H1 (cell line): ENCODE data around the gene WASL.

Experiments used
- CBX5 ChIP-seq: fragments of 300-800, 300-1000 bp; sonication (generic); IDR thresholded peaks from 2 replicates; pipeline ENCODE4 v1.7.1; 2016; ENCODE audit warnings: antibody characterized with exemption, low read length, low read depth
- CHD2 ChIP-seq: IDR thresholded peaks from 2 replicates; pipeline ENCODE4 v1.6.1; 2012; ENCODE audit warnings: low read length, improper control_type of control experiment
- TF ChIP-seq, protein P1 (sequence below), 3 experiments: IDR thresholded peaks; 1 replicate in 2 of 3; 2 replicates in 1 of 3; pipeline versions ENCODE4 v1.5.1 to v1.6.1; 2011; ENCODE audit warnings: low read length in 3 of 3, mild to moderate bottlenecking in 3 of 3, inconsistent platforms in 2 of 3, low read depth in 1 of 3, moderate library complexity in 1 of 3; ENCODE audit not compliant: insufficient read depth in 1 of 3; ENCODE audit errors: control extremely low read depth in 1 of 3

DNA sequence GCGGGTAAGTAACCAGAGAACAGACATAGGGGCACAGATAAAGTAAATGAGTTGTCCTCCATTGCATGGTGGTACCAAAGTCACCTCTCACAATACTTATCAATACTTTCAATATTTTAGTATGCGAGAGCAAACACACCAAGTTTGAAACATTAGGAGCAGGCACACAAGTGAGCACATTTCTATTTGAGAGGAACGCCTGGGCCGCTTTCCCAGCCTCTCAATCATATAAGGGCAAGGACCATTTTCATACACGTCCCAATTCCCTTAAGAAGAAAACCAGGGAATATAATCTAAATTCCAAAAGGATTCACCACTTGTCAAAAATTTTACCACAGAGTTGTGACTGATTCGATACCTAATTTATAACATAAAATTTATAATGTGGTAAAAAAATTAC lies 85.6 kb downstream of the WASL start:
- TF ChIP-seq CBX5 (no peak), CHD2 (no peak)
- TF ChIP-seq, protein P1, sequence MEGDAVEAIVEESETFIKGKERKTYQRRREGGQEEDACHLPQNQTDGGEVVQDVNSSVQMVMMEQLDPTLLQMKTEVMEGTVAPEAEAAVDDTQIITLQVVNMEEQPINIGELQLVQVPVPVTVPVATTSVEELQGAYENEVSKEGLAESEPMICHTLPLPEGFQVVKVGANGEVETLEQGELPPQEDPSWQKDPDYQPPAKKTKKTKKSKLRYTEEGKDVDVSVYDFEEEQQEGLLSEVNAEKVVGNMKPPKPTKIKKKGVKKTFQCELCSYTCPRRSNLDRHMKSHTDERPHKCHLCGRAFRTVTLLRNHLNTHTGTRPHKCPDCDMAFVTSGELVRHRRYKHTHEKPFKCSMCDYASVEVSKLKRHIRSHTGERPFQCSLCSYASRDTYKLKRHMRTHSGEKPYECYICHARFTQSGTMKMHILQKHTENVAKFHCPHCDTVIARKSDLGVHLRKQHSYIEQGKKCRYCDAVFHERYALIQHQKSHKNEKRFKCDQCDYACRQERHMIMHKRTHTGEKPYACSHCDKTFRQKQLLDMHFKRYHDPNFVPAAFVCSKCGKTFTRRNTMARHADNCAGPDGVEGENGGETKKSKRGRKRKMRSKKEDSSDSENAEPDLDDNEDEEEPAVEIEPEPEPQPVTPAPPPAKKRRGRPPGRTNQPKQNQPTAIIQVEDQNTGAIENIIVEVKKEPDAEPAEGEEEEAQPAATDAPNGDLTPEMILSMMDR (IDR thresholded peaks at IDR 0.05; ENCODE audit: control extremely low read depth in 1 of 3, insufficient read depth in 1 of 3, low read depth in 1 of 3, low read length in 3 of 3): no peak
